ENCODE data around the gene PNPLA1. TPM values are rescaled to one million over a fixed set of nuclear protein-coding genes. Genes with fewer than 3 reads are reported as not detected.

Gene PNPLA1
- total RNA-seq, 1 experiment from 2014 or later: not detected

GRCh38 chr6:36347621-36348020 is 77.8 kb downstream of the PNPLA1 start:
- Mint-ChIP-seq H3K4me1 (peaks cover 12% of the 10 kb centered on the region), H3K4me3 (no peak overlapping the region), H3K36me3 (no peaks in the 10 kb centered on the region), H3K27ac (no peak overlapping the region; the same call in 1 of the 2 replicates), H3K9me3 (peaks cover 3% of the 10 kb centered on the region), H3K27me3 (ENCODE audit: low read depth) (peaks cover under 1% of the 10 kb centered on the region; the same call in 1 of the 2 replicates)
- DNase-seq (ENCODE audit: low spot score) (no peak), ATAC-seq (no peak)
- no peak for TF ChIP-seq ZNF281 (CRISPR knock-in tag; IDR thresholded peaks at IDR 0.05)
- no peak for TF ChIP-seq GRHL2 (CRISPR knock-in tag; IDR thresholded peaks at IDR 0.05; ENCODE audit: insufficient replicate concordance, severe bottlenecking)
- no peak for TF ChIP-seq ZNF671 (CRISPR knock-in tag; IDR thresholded peaks at IDR 0.05)
- no peak for TF ChIP-seq FOXK1 (CRISPR knock-in tag; IDR thresholded peaks at IDR 0.05)
- no peak for TF ChIP-seq E2F4 (CRISPR knock-in tag; IDR thresholded peaks at IDR 0.05; ENCODE audit: borderline replicate concordance, low read depth)
- TF ChIP-seq FOXJ3 (CRISPR knock-in tag; IDR thresholded peaks at IDR 0.05; ENCODE audit: borderline replicate concordance): no peak
- no peak for TF ChIP-seq ZNF138 (CRISPR knock-in tag; conservative IDR thresholded peaks at IDR 0.05)
- TF ChIP-seq FOXP1 (CRISPR knock-in tag; IDR thresholded peaks at IDR 0.05; ENCODE audit: borderline replicate concordance): no peak
- no peak for TF ChIP-seq CREB1 (CRISPR knock-in tag; IDR thresholded peaks at IDR 0.05)
- ChIA-PET POLR2A (no interaction called here), CTCF (interaction anchor here (1.6 kb wide), 1 partner anchor 45 kb away, joined by 5 read pairs; no protein-coding TSS in a partner anchor)

GRCh38 chr6:36349240-36349639 is 79.4 kb downstream of the PNPLA1 start:
- H3K4me1 Mint-ChIP-seq: peaks cover 12% of the 10 kb centered on the region
- DNase-seq (ENCODE audit: low spot score): no peak
- H3K36me3 Mint-ChIP-seq: no peaks in the 10 kb centered on the region; the same call in 1 of the 2 replicates
- peaks cover 14% of the 10 kb centered on the region for H3K9me3 Mint-ChIP-seq
- POLR2A ChIA-PET: no interaction called here
- no peak overlapping the region for H3K4me3 Mint-ChIP-seq
- CTCF ChIA-PET: interaction anchor here (1.0 kb wide), 1 partner anchor 8 kb away, joined by 4 read pairs; no protein-coding TSS in a partner anchor
- H3K27ac Mint-ChIP-seq: no peak overlapping the region
- no peak for TF ChIP-seq E2F4 (CRISPR knock-in tag; IDR thresholded peaks at IDR 0.05; ENCODE audit: borderline replicate concordance, low read depth)
- no peak for TF ChIP-seq ZBTB43 (CRISPR knock-in tag; IDR thresholded peaks at IDR 0.05)
- TF ChIP-seq ZNF512 (CRISPR knock-in tag; IDR thresholded peaks at IDR 0.05; ENCODE audit: borderline replicate concordance): no peak
- TF ChIP-seq FOXK1 (CRISPR knock-in tag; IDR thresholded peaks at IDR 0.05): no peak
- TF ChIP-seq ERG (CRISPR knock-in tag; IDR thresholded peaks at IDR 0.05): no peak
- no peak for TF ChIP-seq CREM (CRISPR knock-in tag; IDR thresholded peaks at IDR 0.05)
- peaks cover 3% of the 10 kb centered on the region; the same call in 1 of the 2 replicates for H3K27me3 Mint-ChIP-seq (ENCODE audit: low read depth)
- no peak for ATAC-seq

Data from WTC11 (cell line).